GM21390 (cell line): ENCODE measurements around the gene SIRT5.

Experiments
- ATAC-seq: cut with Tn5 transposase; IDR thresholded peaks from one replicate; pipeline ENCODE4 v1.9.1; 2021; ENCODE audit not compliant: unreplicated experiment

SIRT5 gene

DNA sequence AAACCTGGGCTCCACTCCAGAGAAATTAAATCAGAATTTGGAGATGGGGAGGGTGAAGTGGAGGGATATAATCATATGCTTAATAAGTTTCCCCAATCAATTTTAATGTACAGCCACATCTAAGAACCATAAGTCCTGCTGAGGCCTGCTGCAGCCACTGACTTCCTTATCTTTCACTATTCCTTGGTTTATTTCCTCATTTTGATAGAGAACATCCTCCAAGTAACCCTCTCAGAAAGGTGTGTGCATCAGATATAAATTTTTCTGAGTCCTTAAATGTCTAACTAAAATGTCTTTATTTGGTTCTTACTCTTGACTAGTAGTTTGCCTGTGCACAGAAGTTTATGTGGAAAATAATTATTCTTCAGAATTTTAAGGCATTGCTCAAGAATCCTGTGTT is 23.7 kb upstream of the SIRT5 start:
- ATAC-seq: no peak

DNA sequence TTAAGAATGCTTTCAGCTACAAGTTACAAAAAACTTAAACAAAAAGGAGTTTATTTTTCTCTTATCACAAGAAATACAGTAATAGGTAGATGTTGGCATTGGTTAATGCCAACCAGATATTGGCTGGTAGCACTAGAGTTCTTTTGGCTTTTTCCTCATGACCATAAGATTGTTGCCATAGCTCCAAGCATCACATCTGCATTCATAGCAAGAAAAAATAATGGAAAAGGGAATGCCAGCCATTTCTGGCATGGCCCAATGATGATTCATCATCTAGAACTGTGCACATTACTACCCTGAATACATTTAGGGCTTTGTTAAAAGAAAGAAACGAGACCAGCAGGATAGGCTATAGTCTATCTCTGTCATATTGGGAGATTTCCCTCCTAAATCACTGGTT is 20.8 kb upstream of the SIRT5 start:
- ATAC-seq: no peak

DNA sequence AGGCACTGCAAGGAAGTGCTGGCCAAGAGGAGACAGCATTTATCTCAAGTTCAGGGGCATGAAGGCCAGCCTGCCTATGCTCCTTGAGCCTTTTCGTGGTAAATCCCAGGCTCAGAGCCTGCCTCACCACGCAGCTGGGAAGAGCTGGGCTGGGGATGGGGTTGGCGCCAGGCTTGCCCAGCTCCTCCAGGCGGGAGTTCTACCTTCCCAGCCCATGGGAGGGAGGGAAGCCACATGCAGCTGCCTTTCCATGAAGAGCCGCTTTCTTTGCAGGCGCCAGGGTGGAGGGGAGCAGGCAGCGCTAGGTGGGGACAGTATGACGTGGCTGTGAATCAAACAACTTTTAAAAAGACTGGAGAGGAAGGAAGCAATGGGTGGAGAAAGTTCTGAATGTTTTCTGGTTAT is 19.5 kb upstream of the SIRT5 start:
- ATAC-seq: no peak

DNA sequence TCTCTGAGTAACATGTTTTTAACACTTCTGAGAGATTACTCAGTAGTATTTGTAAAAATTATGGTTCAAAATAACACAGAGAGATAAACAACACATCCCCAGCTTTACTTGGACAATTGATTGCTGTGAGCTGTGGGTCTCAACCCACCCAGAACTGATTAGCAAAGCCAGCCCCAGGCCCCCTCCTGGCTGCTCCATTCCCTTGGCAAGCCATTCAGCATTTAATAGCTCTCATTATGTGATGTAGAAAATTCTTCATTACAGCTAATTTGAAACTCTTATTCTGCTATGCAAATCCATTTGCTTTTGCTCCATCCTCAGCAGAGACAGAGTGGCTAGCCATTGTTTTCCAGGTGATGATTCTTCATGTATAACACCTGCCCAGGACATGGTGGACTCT is 16.6 kb upstream of the SIRT5 start:
- ATAC-seq: no peak

GRCh38 chr6:13558718-13559117 is 15.7 kb upstream of the SIRT5 start:
- no peak for ATAC-seq

- ATAC-seq: no peak
Observed at GRCh38 chr6:13559251-13559650, 15.2 kb upstream of the SIRT5 start.

- no peak for ATAC-seq
Observed at GRCh38 chr6:13559968-13560650, 14.3 kb upstream of the SIRT5 start.

DNA sequence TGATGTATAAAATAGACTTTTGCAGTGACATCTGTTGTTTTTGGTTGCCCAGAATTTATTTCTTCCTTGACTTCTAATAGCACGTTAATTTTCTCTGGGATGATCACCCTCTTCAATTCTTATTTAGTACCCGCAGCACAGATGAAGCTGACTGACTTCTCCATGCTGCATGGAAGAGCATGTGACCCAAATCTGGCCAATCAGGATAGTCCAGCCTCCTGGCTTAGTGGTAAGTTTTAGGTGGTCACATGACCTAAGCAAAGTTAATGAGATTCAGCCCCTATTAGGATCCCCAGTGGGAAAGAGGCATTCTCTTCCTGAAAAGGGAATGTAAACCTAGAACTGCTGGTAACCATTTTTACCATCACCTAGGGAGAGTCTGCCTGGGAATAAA is 13.8 kb upstream of the SIRT5 start:
- ATAC-seq: no peak

DNA sequence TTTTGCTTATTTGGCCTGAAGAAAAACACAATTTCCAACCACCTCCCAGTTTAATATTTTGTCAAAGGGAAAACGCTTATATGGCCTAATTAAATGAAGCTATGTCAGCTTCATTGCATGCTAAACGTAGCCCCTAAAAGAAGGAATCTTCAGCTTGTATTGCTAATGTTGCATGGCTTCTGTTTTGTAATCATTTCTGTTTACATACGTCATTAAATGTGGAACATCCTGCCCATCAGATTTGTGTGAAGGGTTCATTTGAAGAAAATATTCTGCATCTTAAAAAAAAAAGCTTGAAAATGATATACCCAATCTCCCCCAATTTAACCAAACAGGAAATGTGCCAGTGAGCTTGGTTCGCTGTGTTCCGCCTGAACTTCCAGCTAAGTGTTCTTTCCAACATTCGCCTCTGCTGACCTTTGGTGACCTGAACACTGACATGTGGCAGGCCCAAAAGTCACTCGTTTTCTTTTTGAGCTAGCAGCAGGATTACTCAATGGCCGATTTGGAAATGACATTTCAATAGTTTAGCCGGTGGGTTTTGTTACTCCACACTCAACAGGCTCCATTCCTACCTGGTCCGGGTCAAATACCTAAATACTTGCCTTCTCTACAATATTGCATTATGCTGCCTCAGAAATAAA is 12.7 kb upstream of the SIRT5 start:
- no peak for ATAC-seq

DNA sequence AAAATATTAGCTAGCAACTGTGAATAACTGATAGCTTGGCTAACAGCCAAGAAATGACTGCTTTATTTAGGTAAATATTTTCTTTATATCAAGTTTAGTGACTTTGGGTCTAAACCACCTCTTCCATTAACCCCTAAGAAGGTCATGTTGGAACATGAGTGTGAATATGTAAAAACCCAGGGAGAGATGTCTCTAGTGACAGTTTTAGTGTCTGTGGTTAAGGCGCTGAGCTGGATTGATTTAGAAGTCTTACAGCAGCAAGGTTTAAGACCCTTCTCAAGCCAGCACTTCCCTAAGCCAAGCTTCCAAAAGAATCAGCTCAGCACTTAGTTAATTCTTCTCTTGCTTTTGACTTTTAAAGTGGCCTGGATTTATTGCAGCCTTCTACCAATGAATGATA is 11.4 kb upstream of the SIRT5 start:
- ATAC-seq: no peak

GRCh38 chr6:13565921-13566320 is 8.5 kb upstream of the SIRT5 start:
- ATAC-seq: no peak

DNA sequence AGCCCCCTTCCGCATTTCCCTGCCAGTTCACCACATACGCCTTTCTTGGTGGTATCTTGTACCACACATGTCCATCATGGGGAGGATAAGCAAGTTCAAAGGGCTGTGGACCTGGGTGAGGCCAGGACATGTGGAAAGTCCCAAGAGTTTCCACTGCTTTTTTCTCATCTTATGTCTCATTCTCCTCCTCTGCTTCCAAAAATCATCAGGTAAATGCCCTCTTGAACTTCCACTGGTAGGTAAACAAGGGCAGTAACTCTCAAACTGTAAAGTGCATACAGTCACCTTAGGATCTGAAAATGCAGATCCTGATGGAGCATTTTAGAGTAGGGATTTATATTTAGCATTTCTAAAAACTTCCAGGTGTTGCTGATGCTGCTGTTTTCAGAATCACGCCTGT is 7.9 kb upstream of the SIRT5 start:
- ATAC-seq: no peak

GRCh38 chr6:13568970-13569369 is 5.4 kb upstream of the SIRT5 start:
- ATAC-seq: no peak

DNA sequence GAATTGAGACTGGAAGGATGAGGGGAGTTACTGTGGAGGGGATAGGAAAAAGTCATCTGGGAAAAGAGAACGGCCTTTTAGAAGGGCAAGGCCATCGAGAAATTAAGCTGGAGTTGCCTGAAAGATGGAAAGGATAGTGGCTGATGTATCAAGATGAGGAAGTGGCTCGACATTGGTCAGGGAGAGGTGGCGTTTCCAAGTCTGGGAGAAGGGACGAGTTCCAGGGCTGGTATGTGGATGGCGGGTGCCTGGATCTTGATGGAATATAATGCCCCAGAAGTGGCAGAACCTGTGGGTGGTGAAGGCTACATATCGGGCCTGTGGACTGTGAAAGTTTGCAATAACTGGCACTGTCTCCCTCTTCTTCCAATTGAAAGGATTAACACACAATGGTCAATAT is 2.2 kb upstream of the SIRT5 start:
- no peak for ATAC-seq

- ATAC-seq: no peak
Observed at GRCh38 chr6:13572951-13573654, 1.3 kb upstream of the SIRT5 start.

DNA sequence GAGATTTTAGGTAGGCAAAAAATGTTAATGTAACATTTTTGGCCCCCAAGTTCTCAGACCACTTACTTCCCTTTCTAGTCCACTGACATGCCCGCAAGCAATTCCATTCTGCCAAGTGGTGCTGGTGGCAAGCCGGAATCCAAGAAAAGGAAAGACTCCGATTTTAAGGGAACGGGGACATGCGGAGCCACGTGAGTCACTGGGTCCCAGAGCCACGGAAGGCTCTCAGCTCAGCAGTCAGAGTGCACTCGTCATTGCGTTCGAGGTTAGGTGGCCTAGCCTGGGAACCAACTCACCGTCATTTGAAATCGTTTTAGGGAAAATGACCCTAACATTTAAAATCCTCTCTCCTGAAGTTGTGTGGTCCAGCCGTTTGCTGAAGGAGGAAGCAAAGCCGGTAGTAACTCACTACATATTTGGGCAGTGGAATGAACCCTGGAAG is 711 bp upstream of the SIRT5 start:
- ATAC-seq: no peak

GRCh38 chr6:13574149-13574570 is 241 bp upstream of the SIRT5 start:
- ATAC-seq: peak; percentile 74

DNA sequence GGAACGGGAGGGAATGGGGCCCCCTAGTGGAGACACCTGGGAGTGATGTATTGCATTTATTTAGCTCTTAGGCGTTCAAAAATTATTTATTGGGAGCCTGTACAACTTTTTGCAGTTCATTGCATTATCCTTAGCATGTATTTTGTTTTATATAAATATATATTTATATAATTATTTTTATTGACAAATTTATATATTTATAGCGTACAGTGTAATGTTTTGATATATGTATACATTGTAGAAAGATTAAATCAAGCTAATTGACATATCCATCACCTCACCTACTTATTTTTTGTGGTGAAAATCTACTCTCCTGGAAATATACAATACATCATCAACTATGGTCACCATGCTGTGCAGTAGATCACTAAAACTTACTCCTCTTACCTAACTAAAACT is 975 bp downstream of the SIRT5 start:
- no peak for ATAC-seq

DNA sequence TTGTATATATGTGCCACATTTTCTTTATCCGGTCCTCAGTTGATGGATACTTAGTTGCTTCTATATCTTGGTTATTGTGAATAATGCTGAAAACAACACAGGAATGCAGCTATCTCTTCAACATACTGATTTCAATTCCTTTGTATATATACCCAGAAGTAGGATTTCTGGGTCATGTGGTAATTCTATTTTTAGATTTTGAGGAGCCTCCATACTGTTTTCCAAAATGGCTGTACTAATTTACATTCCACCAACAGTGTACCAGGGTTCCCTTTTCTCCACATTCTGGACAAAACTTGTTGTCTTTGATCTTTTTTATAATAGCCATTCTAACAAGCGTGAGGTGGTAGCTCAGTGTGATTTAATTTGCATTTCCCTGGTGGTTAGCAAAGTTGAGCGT is 1.6 kb downstream of the SIRT5 start:
- no peak for ATAC-seq

DNA sequence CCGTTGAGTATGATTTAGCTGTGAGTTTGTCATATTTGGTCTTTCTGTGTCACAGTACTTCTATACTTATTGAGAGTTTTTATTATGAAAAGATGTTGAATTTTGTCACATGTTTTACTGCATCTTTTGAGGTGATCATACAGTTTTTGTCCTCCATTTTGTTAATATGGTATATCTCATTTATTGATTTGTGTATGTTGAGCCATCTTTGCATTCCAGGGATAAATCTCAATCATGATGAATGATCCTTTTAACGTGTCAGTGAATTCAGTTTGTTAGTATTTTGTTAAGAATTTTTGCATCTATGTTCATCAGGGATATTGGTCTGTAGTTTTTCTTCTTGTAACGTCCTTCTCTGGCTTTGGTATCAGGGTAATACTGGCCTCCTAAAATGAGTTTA is 3.5 kb downstream of the SIRT5 start:
- no peak for ATAC-seq

GRCh38 chr6:13579911-13580310 is 5.5 kb downstream of the SIRT5 start:
- ATAC-seq: no peak

- no peak for ATAC-seq
Observed at GRCh38 chr6:13581700-13582229, 7.4 kb downstream of the SIRT5 start.
